ENCODE results near the gene MAPK12.

DNA sequence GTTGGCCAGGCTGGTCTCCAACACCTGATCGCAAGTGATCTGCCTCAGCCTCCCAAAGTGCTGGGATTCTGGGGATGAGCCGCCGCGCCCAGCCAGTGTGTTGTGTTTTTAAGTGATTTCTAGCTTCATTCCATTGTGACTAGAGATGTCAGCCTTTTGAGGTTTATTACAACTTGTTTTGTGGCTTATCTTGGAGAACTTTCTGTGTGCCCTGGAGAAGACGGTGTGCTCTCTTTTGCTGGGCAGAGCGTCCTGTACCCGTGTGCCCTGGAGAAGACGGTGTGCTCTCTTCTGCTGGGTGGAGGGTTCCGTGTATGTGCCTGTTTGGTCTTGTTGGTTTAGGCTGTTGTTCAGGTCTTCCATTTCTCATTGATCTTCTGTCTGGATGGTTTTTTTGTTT, 48.2 kb downstream of the MAPK12 start:
- TF ChIP-seq, protein P1, sequence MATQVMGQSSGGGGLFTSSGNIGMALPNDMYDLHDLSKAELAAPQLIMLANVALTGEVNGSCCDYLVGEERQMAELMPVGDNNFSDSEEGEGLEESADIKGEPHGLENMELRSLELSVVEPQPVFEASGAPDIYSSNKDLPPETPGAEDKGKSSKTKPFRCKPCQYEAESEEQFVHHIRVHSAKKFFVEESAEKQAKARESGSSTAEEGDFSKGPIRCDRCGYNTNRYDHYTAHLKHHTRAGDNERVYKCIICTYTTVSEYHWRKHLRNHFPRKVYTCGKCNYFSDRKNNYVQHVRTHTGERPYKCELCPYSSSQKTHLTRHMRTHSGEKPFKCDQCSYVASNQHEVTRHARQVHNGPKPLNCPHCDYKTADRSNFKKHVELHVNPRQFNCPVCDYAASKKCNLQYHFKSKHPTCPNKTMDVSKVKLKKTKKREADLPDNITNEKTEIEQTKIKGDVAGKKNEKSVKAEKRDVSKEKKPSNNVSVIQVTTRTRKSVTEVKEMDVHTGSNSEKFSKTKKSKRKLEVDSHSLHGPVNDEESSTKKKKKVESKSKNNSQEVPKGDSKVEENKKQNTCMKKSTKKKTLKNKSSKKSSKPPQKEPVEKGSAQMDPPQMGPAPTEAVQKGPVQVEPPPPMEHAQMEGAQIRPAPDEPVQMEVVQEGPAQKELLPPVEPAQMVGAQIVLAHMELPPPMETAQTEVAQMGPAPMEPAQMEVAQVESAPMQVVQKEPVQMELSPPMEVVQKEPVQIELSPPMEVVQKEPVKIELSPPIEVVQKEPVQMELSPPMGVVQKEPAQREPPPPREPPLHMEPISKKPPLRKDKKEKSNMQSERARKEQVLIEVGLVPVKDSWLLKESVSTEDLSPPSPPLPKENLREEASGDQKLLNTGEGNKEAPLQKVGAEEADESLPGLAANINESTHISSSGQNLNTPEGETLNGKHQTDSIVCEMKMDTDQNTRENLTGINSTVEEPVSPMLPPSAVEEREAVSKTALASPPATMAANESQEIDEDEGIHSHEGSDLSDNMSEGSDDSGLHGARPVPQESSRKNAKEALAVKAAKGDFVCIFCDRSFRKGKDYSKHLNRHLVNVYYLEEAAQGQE (IDR thresholded peaks at IDR 0.05) = no peak
- TF ChIP-seq, protein P2, sequence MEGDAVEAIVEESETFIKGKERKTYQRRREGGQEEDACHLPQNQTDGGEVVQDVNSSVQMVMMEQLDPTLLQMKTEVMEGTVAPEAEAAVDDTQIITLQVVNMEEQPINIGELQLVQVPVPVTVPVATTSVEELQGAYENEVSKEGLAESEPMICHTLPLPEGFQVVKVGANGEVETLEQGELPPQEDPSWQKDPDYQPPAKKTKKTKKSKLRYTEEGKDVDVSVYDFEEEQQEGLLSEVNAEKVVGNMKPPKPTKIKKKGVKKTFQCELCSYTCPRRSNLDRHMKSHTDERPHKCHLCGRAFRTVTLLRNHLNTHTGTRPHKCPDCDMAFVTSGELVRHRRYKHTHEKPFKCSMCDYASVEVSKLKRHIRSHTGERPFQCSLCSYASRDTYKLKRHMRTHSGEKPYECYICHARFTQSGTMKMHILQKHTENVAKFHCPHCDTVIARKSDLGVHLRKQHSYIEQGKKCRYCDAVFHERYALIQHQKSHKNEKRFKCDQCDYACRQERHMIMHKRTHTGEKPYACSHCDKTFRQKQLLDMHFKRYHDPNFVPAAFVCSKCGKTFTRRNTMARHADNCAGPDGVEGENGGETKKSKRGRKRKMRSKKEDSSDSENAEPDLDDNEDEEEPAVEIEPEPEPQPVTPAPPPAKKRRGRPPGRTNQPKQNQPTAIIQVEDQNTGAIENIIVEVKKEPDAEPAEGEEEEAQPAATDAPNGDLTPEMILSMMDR (IDR thresholded peaks at IDR 0.05; ENCODE audit: low read depth, low read length, missing input control) = no peak
- TF ChIP-seq, protein P3, sequence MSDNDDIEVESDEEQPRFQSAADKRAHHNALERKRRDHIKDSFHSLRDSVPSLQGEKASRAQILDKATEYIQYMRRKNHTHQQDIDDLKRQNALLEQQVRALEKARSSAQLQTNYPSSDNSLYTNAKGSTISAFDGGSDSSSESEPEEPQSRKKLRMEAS (IDR thresholded peaks at IDR 0.05) = no peak
- TF ChIP-seq HNF4A (conservative IDR thresholded peaks at IDR 0.05) (no peak), SP1 (IDR thresholded peaks at IDR 0.05) (no peak)
- TF ChIP-seq, protein P4, sequence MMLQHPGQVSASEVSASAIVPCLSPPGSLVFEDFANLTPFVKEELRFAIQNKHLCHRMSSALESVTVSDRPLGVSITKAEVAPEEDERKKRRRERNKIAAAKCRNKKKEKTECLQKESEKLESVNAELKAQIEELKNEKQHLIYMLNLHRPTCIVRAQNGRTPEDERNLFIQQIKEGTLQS (IDR thresholded peaks at IDR 0.05) = no peak

All from liver (tissue), 3 donors.